Amygdala (tissue), 56 donors: Measurements from ENCODE around the gene SUCLG2.
"Not testable (repeated sequence)": the region's sequence is repeated elsewhere in the genome, so short reads cannot be mapped to it uniquely, and the experiment has no call there.

ENCODE experiments used
- DNase-seq, 56 donors: peaks; one replicate each; lab custom pipeline; 2025; lab: John Stamatoyannopoulos, UW

The SUCLG2 gene

DNA sequence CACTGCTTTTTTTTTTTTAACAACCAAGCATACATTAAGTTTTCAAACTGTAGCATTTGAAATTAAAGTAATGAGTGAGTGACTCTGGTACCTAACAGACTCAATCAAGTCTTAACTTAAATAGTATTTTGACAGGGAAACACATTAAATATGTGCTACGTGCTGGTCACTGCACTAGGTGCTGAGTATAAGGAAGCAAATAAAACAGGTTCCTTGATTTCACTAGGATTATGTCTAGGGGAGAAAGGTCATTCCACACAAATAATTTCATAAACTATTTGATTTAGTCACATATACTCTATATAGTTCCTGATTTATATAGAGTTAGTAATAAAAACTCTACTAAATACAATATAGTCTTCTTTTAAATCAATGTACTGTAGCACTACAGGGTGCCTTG is 89.4 kb downstream of the SUCLG2 start:
- DNase-seq: no peak

DNA sequence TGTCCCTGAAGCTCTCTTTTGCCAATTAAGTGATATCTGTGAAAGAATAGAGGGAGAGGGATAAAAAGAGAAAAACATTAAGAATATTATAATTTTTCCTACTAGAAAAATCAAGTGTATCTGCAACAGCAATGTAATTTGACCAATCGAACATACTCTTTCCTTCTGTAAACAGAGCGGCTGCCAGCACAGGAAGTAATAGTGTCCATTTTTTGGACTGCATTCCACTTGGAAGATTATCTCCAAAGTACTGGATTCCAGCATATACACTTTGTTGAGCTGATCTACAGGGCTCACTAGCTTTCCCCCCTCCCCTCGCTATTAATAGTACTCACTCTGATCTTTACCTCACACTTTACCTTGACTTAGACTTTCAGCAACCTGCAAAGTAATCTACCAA is 90.4 kb downstream of the SUCLG2 start:
- no peak for DNase-seq

DNA sequence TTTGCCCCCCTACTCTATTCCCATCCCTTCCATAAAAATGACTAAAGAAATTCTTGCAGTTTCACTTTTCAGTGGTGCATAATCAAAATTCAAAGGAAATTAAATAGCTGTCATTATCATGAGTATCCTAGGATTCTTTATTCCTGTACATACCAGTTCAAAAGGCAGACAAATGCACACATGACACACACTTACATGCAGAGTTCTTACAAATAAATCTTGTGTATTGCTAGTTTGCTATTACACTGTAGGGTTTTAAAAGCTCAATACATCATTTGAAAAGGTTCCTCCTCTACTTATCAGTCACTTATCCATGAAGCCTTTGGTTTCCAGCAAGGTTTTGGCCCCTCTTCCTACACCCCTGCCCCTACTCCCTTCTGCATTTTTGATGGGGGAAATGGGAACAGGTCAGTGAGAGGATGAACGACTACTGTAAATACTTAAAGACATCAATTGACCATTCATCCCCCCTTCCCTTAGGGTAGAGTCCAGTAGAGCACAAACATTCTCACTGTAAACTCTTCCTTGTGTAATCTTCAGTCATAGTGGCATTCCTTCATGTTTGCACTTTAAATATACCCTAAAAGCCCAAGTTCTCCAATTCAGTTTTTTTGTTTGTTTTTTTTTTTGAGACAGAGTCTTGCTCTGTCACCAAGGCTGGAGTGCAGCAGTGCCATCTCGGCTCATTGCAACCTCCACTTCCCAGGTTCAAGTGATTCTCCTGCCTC is 92.6 kb downstream of the SUCLG2 start:
- no peak for DNase-seq

DNA sequence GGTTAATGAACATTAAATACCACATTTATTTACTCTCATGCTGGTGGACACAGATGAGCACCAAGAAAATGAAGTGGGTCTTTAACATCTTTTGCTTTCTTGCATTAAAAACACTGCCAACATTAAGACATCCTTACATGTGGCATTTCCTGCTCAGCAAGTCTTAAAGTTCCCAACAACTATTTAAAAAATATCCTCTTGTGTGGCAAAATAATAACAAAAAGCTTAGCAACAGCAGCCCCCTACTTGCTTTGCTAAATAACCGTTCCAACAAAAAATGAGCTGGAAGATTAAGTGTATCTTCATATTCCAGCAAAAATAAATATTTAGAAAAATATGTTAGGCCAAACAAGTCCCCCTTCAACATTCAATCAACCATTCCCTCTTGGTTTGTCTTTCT is 93.1 kb downstream of the SUCLG2 start:
- DNase-seq: no peak

DNA sequence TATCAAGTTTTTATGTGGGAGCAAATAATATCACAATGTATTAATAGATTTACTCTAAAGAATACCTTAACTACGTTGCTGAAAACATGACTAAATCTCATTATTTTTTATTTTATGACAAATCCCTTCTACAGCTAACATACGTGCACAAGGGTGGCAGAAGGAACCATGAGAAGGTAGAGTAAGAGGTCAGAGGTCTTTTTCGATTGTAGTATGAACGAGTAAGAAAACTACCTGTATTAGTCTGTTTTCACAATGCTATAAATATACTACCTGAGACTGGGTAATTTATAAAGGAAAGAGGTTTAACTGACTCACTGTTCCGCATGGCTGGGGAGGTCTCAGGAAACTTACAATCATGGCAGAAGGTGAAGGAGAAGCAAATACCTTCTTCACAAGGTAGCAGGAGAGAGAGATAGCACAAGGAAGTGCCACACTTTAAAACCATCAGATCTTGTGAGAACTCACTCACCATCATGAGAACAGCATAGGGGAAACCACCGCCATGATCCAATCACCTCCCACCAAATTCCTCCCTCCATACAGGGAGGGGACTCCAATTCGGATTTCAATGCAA is 95.3 kb downstream of the SUCLG2 start:
- no peak for DNase-seq

DNA sequence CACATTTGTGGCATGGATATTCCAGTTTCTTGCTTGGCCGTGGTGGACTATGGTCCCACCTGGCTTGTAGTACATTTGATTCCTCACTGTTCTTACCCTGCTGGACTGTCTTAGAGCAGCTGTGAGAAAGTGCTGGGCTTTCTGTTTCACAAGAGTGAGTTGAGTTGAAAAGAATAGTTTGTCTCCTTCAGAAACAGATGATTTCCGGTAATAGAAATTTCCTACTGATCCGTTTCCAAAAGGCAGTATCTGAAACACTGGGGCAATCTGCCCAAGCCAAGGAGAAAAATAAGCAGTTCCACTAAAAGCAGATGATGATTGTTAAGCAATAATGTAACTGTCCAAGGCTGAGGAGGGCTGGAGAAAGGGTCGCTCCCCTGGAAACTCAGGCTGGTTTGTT is 96.0 kb downstream of the SUCLG2 start:
- DNase-seq: no peak

DNA sequence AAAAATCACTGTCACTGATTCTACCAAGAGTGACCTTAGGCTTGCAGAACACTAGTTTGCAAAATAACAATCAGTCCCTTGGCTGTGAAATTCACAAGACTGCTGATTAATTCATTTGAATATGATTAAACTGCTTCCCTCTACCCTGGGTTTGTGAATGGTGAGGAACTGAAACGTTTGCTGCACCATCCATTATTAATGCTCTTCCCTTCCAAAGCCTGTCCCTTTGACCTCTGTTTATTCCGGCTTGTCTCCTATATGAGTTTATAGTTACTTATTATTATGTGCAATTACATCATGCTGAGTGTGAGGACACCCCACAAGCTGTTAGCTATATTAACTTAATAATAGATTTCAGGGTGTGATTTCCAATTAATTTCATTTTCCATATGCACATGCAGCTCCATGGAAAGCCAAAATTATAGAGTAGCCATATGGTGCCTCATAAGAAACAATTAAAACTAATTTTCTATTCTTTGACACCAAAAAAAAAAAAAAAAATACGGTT is 96.5 kb downstream of the SUCLG2 start:
- DNase-seq: no peak

DNA sequence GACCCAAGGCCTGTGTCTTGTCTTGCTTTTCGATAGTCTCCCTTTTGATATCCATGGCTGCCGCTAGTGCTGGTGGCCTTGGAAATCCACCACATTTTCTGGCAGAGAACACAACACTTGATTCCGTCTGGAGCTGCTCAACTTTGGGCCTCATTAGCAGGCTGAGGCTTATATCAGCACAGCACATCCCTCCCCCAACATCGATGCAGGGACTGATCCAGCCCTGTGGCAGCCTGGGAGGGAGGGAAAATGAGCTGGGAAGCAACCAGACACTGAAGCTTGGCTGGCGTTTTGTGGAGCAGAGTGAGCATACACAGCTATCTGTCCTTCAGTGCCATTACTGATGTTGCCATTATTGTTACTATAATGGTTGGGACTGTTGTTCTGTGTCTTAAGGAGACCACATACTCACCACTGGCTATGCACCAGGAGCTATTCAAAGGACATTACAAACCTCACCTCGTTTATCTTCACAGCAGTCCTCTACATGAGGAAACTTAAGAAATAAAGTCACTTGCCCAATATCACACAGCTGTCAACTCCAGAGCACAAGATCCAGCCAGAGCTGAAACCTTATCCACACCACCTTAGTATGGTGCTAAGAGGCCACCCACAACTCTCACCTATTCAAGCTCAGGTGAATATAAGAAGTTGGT is 102.9 kb downstream of the SUCLG2 start:
- peak in 3 of 56 donors; percentile 0 to 7 (median 1) for DNase-seq

DNA sequence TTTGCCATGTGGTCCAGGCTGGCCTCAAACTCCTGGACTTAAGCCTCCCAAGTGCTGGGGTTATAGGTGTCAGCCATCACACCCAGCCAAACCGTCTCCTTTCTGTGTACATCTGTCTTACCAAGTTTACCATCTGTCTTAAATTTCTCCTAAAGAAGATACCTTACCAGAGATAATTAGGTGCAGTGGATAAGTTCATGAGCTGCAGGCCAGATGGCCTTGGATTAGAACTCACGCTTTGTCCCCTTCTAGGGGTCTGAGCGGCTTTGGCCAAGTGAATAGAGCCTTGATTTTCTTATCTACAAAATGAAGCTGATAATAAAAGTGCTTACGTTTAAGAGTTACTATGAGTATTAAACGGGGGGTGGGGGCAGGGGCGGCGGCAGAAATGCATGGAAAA is 103.9 kb downstream of the SUCLG2 start:
- DNase-seq: no peak

DNA sequence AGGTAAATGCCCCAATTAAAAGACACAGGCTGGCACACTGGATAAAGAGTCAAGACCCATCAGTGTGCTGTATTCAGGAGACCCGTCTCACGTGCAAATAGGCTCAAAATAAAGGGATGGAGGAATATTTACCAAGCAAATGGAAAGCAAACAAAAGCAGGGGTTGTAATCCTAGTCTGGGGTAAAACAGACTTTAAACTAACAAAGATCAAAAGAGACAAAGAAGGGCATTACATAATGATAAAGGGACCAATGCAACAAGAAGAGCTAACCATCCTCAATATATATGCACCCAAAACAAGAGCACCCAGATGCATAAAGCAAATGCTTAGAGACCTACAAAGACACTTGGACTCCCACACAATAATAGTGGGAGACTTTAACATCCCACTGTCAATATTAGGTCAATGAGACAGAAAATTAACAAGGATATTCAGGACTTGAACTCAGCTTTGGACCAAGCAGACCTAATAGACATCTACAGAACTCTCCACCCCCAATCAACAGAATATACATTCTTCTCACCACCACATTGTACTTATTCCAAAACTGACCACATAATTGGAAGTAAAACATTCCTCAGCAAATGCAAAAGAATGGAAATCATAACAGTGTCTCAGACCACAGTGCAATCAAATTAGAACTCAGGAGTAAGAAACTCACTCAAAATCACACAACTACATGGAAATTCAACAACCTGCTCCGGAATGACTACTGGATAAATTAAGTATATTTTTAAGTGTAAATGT is 111.7 kb downstream of the SUCLG2 start:
- DNase-seq: not testable (repeated sequence)

DNA sequence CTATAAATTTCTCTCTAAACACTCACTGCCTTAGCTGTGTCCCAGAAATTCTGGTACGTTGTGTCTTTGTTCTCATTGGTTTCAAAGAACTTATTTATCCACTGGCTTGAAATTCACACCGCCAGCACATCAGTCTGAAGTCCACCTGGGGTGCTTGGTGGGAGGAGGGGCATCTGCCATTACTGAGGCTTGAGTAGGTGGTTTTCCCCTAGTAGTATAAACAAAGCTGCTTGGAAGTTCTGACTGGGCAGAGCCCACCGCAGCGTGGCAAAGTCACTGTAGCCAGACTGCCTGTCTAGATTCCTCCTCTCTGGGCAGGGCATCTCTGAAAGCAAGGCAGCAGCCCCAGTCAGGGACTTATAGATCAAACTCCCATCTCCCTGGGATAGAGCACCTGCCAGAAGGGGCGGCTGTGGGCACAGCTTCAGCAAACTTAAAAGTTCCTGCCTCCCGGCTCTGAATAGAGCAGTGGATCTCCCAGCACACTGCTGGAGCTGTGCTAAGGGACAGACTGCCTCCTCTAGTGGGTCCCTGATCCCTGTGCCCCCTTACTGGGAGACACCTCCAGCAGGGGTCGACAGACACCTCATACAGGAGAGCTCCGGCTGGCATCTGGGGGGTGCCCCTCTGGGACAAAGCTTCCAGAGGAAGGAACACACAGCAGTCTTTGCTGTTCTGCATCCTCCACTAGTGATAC is 114.1 kb downstream of the SUCLG2 start:
- no peak for DNase-seq

DNA sequence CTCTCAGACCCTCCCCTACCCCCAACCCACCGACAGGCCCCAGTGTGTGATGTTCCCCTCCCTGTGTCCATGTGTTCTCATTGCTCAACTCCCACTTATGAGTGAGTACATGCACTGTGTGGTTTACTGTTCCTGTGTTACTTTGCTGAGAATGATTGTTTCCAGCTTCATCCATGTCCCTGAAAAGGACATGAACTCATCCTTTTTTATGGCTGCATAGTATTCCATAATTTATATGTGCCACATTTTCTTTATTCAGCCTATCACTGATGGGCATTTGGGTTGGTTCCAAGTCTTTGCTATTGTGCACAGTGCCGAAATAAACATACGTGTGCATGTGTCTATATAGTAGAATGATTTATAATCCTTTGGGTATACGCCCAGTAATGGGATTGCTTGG is 117.2 kb downstream of the SUCLG2 start:
- DNase-seq: not testable (repeated sequence)

DNA sequence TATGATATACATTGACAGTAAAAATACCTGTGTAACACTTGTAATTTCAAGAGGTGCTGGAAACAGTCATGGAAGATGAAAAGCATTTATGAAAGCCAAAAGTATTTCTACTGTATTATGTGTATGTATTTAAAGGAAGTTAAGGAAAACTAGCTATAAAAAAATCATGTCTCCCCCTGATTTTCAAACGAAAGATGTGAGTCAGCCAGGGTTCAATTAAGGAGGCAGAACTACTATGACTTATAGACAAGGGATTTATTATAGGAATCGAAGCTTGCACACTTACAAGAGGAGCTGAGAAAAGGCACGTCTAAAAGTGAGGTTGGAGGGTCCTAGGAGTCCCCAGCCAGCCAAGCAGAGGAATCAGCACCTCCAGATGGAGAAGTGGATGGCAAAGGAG is 119.4 kb downstream of the SUCLG2 start:
- no peak for DNase-seq

DNA sequence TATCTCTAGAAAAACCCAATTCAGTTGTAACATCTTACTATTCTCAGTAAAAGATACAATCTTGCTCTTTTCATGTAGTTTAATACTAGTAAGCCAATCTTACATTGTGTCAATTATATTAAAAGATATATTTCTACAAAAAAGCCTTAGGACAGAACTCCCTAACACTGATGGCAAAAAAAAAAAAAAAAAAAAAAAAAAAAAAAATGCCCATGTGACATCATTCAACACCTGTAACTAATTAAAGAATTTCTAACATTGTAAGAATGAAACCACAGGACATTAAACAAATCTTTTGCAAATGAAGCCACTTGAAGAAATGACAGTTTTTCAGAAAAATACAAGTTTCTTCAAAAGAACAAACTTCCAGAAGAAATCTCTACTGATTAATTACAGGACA is 119.8 kb downstream of the SUCLG2 start:
- DNase-seq: no peak

DNA sequence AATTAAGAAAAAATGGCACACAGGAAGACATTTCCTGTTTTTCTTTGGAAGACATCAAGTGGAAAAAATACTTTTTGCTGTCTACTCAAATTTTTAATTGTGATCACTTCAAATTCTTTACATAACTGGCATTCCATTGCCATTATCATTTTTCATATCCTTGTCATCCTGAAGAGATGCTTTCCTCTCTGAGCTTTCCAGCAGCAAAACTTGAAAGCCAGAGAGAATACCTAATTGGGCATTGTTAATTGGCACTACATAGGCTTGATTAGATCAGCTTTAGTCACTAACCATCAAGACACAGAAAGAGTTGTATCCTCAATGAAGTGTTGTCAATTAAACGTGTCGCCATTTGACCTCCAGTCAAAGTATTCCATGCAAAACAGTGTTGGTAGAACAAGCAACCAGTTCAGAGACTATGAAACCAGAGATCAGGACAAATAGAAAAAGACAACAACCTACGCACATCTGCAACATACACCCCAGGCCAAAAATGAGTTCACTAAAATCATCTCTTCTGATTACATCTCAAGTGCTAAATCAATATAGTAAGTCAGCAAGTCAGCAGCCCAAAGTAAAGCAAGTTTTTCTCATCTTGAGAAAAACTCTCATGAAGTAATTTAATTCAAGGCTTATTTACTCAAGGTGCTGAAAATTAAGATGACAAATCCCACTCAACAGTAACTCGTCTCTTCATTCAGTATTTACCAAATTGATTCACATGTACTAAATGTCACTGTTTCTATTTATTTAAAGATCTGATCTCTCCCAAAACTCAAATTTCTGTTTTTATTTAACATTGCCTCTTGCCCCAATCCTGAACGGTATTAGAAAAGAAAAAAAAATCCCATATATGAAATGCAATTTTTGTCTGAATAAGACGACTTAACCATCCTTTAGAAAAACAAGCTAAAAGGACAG is 123.0 kb downstream of the SUCLG2 start:
- DNase-seq: no peak

DNA sequence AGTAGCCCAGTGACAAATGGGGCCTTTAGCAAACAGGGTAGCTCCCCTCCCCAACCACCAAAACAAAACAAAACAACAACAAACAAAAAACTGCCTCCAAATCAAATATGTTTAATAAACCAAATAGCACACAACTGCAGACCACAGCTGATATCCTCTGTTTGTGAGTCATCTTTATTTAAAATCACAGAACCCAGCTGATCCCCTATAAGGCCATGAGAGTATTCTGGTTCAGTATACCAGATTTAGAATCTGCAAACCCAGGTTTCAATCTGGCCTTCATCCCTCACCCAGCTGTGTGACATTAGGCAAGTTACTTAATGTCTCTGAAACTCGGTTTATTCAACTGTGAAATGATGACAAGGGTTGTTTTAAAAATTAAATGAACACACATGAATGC is 124.5 kb downstream of the SUCLG2 start:
- no peak for DNase-seq

DNA sequence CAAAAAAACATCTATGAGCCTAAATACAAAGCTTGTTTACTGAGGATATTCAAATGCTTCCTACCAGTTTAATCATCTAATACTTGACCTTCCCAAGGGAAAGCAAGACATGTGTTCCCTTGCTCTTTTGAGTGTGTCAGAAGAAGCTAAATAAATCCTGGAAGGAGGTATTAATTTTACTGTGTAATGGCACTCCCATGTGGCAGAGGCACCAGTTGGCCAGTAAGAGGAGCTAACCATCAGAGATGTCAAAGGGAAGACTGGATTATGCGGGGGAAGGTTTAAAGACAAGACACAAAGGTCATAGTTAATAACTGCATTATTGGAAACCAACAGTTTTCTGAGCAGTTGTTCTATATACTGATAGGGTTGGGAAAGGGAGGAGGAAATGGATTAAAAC is 125.1 kb downstream of the SUCLG2 start:
- DNase-seq: no peak

DNA sequence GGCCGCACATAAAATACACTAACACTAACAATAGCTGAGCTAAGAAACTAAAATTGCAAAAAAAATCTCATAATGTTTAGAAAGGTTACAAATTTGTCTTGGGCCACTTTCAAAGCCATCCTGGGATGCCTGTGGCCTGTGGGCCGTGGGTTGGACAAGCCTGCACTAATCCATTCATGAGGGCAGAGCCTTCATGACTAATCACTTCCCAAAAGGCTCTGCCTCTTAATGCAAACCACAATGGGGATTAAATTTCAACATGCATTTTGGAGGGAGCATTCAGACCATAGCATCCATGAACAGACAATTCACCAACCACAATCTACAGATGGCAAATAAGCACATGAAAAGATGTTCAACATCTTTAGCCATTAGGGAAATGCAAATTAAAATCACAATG is 128.2 kb downstream of the SUCLG2 start:
- no peak for DNase-seq

DNA sequence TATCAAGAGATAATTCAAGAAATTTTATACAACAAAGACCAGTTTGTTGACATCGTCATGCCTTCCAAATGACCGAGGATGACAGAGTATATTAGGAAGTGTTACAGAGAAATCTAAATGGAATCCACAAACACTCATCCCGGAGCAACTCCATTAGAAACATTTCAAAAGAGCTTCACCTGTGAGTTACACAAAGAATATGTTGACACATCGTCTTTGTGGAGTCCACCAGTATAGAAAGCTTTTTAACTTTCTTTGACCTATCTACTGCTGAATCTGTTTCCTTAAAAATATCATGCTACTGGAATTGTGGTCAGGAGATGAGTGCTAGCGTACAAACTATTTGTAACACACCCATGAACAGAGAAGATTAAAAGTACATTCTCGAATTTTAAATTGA is 130.4 kb downstream of the SUCLG2 start:
- no peak for DNase-seq
